ENCODE data around the gene HYAL1.

DNA sequence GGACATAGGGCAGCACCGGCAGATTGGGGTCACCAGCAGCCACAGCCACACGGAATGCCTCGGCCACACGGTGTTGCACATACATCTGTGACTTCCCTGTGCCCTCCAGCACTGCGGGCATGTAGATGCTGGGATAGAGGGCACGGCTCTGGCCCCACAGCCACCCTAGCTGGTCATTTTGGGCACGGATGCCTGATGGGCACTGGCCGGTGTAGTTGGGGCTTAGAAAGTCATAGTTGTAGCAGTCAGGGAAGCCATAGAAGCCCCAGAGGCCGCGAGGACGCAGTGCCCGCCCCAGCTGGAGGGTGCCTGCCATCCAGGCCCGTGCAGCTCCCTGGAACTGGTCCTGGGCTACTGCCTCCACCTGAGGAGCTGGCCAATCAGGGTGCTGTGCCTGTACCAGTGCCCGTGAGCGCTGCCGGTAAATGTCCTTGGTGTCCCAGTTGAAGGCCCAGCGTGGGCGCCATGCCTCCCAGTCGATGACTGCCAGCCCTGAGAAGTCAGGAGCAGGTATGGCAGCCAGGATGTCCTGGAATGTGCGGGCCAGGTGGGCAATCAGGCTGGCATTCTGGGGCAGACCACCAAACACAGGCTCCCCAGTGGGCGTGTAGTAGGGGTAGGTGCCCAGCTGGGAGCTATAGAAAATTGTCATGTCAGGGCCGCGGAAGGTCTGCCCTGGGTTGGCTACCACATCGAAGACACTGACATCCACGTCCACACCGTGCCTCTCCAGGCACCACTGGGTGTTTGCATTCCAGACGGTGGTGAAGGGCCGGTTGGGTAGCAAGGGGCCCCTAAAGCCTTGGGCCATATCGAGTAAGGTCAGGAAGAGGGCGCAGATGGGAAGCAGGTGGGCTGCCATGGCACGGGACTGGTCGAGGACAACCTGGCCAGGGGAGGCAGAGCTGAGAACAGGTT is 1.0 kb downstream of the HYAL1 start:
- TF ChIP-seq POLR2A (IDR thresholded peaks at IDR 0.05) (no peak), POLR2AphosphoS5 (IDR thresholded peaks at IDR 0.05) (no peak)
- TF ChIP-seq, protein P1, sequence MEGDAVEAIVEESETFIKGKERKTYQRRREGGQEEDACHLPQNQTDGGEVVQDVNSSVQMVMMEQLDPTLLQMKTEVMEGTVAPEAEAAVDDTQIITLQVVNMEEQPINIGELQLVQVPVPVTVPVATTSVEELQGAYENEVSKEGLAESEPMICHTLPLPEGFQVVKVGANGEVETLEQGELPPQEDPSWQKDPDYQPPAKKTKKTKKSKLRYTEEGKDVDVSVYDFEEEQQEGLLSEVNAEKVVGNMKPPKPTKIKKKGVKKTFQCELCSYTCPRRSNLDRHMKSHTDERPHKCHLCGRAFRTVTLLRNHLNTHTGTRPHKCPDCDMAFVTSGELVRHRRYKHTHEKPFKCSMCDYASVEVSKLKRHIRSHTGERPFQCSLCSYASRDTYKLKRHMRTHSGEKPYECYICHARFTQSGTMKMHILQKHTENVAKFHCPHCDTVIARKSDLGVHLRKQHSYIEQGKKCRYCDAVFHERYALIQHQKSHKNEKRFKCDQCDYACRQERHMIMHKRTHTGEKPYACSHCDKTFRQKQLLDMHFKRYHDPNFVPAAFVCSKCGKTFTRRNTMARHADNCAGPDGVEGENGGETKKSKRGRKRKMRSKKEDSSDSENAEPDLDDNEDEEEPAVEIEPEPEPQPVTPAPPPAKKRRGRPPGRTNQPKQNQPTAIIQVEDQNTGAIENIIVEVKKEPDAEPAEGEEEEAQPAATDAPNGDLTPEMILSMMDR (IDR thresholded peaks at IDR 0.05) = no peak
